Right lobe of liver (tissue), 4 donors: ENCODE data around the gene LMBRD1.

Source experiments
- CTCF ChIP-seq, 4 donors: fragments of 200-600 bp in 3 of 4; fragments of 450-650 bp in 1 of 4; IDR thresholded peaks; one replicate each; pipeline versions ENCODE4 v1.5.1 to v1.8.0; 2016 to 2022; ENCODE audit warnings: antibody characterized with exemption in 4 of 4, mild to moderate bottlenecking in 2 of 4
- POLR2A ChIP-seq: fragments of 450-650 bp; IDR thresholded peaks from one replicate; pipeline ENCODE4 v1.6.1; 2017; ENCODE audit warnings: antibody characterized with exemption, mild to moderate bottlenecking
- donor health status: DM: no; HTN: no; CAD: no.
- donor health status: DM: no; HTN: no; CAD: no.
- donor health status: DM: no; HTN: yes; CAD: no.

GRCh38 chr6:69719602-69720193 lies 77.1 kb downstream of the LMBRD1 start:
- TF ChIP-seq CTCF (IDR thresholded peaks at IDR 0.05) (peak; percentile 34 to 44 (median 42)), POLR2A (no peak)
